ENCODE measurements around the gene ALKBH1.

The ALKBH1 gene

DNA sequence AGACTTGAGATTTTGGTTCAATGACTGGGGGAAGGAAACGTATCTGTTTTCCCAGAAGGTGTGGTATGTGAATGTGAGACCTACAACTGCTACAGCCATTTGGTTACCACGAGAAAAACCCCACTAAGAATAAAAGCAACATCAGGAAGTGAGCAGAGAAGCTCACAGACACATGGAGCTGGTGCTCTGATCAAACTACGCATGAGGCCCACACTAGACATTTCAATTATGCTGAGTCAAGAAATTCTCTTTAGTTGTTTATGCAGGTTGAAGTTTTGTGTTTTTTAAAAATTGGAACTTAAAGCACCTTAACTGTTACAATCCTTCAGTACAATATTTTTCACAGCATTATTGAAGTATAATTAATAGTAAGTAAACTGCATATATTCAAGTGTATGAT is 82.5 kb downstream of the ALKBH1 start:
- TF ChIP-seq, protein P1, sequence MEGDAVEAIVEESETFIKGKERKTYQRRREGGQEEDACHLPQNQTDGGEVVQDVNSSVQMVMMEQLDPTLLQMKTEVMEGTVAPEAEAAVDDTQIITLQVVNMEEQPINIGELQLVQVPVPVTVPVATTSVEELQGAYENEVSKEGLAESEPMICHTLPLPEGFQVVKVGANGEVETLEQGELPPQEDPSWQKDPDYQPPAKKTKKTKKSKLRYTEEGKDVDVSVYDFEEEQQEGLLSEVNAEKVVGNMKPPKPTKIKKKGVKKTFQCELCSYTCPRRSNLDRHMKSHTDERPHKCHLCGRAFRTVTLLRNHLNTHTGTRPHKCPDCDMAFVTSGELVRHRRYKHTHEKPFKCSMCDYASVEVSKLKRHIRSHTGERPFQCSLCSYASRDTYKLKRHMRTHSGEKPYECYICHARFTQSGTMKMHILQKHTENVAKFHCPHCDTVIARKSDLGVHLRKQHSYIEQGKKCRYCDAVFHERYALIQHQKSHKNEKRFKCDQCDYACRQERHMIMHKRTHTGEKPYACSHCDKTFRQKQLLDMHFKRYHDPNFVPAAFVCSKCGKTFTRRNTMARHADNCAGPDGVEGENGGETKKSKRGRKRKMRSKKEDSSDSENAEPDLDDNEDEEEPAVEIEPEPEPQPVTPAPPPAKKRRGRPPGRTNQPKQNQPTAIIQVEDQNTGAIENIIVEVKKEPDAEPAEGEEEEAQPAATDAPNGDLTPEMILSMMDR (IDR thresholded peaks at IDR 0.05), result no peak

GRCh38 chr14:77623201-77623600 is 84.6 kb downstream of the ALKBH1 start:
- TF ChIP-seq, protein P1 (IDR thresholded peaks at IDR 0.05), result no peak
